PC-9 (cell line): Measurements from ENCODE around the gene RABL6. TPM values are rescaled to one million over a fixed set of nuclear protein-coding genes. Genes with fewer than 3 reads are reported as not detected.
A peak's percentile ranks its signal among the peaks of the same experiment; 100 is the strongest.
"Not testable (repeated sequence)": the region's sequence is repeated elsewhere in the genome, so short reads cannot be mapped to it uniquely, and the experiment has no call there.

ENCODE experiments used
- BruUV-seq: library from RNA; stranded (reverse); fragments of 400-500 nt; replicated peaks from 2 replicates; lab custom pipeline; 2021; lab: Mats Ljungman, UMichigan
- CTCF ChIA-PET: fragments of 300-600 bp; sonication (Branson Sonifier 250); formaldehyde crosslinking; loops from one replicate; lab custom pipeline; 2022; ENCODE audit warnings: antibody characterized with exemption; lab: Charles Lee
- POLR2A ChIA-PET: fragments of 300-600 bp; sonication (Branson Sonifier 250); formaldehyde crosslinking; loops from one replicate; lab custom pipeline; 2022; ENCODE audit warnings: antibody characterized with exemption; ENCODE audit not compliant: unreplicated experiment; lab: Charles Lee
- DNase-seq, 2 experiments: peaks; one replicate each; pipeline versions ENCODE4 v3.0.0 to v3.0.0-alpha.2; 2015 to 2022; ENCODE audit warnings: mixed read lengths in 1 of 2
- H2AFZ ChIP-seq: fragments of 200-600 bp; sonication (generic); 2 replicates; pipeline ENCODE4 v1.8.1; 2017; ENCODE audit warnings: antibody characterized with exemption
- H3F3A ChIP-seq: fragments of 200-600 bp; sonication (generic); 2 replicates; pipeline ENCODE4 v1.8.1; 2017; ENCODE audit warnings: antibody characterized with exemption, mild to moderate bottlenecking, low read depth; ENCODE audit not compliant: insufficient read depth
- H3K27ac ChIP-seq: fragments of 200-600 bp; sonication (generic); 2 replicates; pipeline ENCODE4 v1.6.1; 2016; ENCODE audit warnings: mixed run types
- H3K27me3 ChIP-seq: fragments of 200-600 bp; sonication (generic); 2 replicates; pipeline ENCODE4 v1.6.1; 2016; ENCODE audit warnings: low read depth, mixed run types; ENCODE audit not compliant: insufficient read depth
- H3K36me3 ChIP-seq: fragments of 200-600 bp; sonication (generic); 2 replicates; pipeline ENCODE4 v1.6.1; 2016; ENCODE audit warnings: low read depth, mixed run types
- H3K4me1 ChIP-seq: fragments of 200-600 bp; sonication (generic); replicated peaks from 2 replicates; pipeline ENCODE4 v1.6.1; 2016; ENCODE audit warnings: mixed run types; ENCODE audit not compliant: insufficient read depth
- H3K4me2 ChIP-seq: fragments of 200-600 bp; sonication (generic); 2 replicates; pipeline ENCODE4 v1.6.1; 2017; ENCODE audit warnings: mixed run types
- H3K4me3 ChIP-seq: fragments of 200-600 bp; sonication (generic); 2 replicates; pipeline ENCODE4 v1.6.1; 2016; ENCODE audit warnings: mixed run types
- H3K79me2 ChIP-seq: fragments of 200-600 bp; sonication (generic); 2 replicates; pipeline ENCODE4 v1.6.1; 2017; ENCODE audit warnings: low read depth, mixed run types
- H3K9me2 ChIP-seq: fragments of 200-600 bp; sonication (generic); 2 replicates; pipeline ENCODE4 v1.8.1; 2017; ENCODE audit warnings: mild to moderate bottlenecking; ENCODE audit not compliant: insufficient read depth
- H3K9me3 ChIP-seq: fragments of 200-600 bp; sonication (generic); 2 replicates; pipeline ENCODE4 v1.8.1; 2016; ENCODE audit warnings: low read depth; ENCODE audit not compliant: insufficient read depth
- H4K20me1 ChIP-seq: fragments of 200-600 bp; sonication (generic); 2 replicates; pipeline ENCODE4 v1.8.1; 2017; ENCODE audit not compliant: insufficient read depth
- CTCF ChIP-seq: fragments of 200-600 bp; sonication (generic); conservative IDR thresholded peaks from 2 replicates; pipeline ENCODE4 v1.6.1; 2017; ENCODE audit warnings: mixed run types, antibody characterized with exemption, mild to moderate bottlenecking, moderate library complexity
- EZH2 ChIP-seq: fragments of 200-600 bp; sonication (generic); IDR thresholded peaks from 2 replicates; pipeline ENCODE4 v1.8.0; 2017; ENCODE audit warnings: antibody characterized with exemption, low read depth
- intact Hi-C: fragments of 100-400 bp; cut with micrococcal nuclease; formaldehyde crosslinking; loops from one replicate; pipeline ENCODE4 v1.10.0; 2022; ENCODE audit not compliant: unreplicated experiment
- total RNA-seq: library from RNA; stranded (reverse); gene quantifications from 2 replicates; pipeline ENCODE4 v1.2.3, GENCODE V29; 2021

RABL6 gene
- total RNA-seq, 1 experiment from 2014 or later = 116 TPM

- Histone ChIP-seq H3K4me1 (peaks cover 7% of the 10 kb centered on the region; the same call in 1 of the 2 replicates), H3K4me3 (no peak overlapping the region), H3K36me3 (no peaks in the 10 kb centered on the region), H3F3A (peaks cover 16% of the 10 kb centered on the region), H3K27ac (no peak overlapping the region), H3K27me3 (no peaks in the 10 kb centered on the region), H2AFZ (no peak overlapping the region), H3K79me2 (no peaks in the 10 kb centered on the region), H3K4me2 (no peak overlapping the region), H4K20me1 (no peaks in the 10 kb centered on the region), H3K9me2 (no peaks in the 10 kb centered on the region), H3K9me3 (no peaks in the 10 kb centered on the region)
- BruUV-seq = no TSS peak
- TF ChIP-seq CTCF (no peak), EZH2 (no peak)
- DNase-seq = no peak
- ChIA-PET CTCF (interaction anchor here (0.6 kb wide), 1 partner anchor 749 kb away, joined by 3 read pairs; no protein-coding TSS in a partner anchor), POLR2A (no interaction called here)
- intact Hi-C loops = no loop called here
Measured at GRCh38 chr9:136786451-136786850, 21.3 kb upstream of the RABL6 start.

DNA sequence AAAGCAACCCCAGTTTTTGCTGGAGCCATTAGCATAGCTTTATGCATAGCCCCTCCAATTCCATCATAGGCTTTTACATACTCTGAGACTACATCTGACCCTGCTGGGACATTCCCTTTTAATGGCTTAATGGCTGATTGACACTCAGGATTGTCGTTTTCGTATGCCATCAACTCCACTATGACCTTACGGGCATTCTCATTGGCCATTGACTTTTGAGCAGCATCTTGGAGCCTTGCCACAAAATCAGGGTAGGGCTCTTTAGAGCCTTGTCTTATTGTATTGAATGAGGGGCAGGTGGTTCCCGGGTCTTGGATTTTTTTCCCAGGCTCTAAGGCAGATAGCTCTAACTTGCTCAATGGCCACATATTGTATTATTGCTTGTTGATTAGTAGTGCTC, 20.8 kb upstream of the RABL6 start:
- POLR2A ChIA-PET, H3K9me2 ChIP-seq, intact Hi-C loops, H3K36me3 ChIP-seq, H2AFZ ChIP-seq, H3K27ac ChIP-seq, H3K9me3 ChIP-seq, H3K4me2 ChIP-seq, H4K20me1 ChIP-seq, H3K79me2 ChIP-seq, H3K4me3 ChIP-seq, H3K27me3 ChIP-seq, DNase-seq, BruUV-seq: not testable (repeated sequence)
- H3K4me1 ChIP-seq = peaks cover 11% of the 10 kb centered on the region; the same call in 1 of the 2 replicates
- H3F3A ChIP-seq = peaks cover 17% of the 10 kb centered on the region
- CTCF ChIA-PET = interaction anchor here (0.5 to 0.6 kb wide), 2 partner anchors 94 to 748 kb away, joined by 3 to 4 read pairs; no protein-coding TSS in a partner anchor

DNA sequence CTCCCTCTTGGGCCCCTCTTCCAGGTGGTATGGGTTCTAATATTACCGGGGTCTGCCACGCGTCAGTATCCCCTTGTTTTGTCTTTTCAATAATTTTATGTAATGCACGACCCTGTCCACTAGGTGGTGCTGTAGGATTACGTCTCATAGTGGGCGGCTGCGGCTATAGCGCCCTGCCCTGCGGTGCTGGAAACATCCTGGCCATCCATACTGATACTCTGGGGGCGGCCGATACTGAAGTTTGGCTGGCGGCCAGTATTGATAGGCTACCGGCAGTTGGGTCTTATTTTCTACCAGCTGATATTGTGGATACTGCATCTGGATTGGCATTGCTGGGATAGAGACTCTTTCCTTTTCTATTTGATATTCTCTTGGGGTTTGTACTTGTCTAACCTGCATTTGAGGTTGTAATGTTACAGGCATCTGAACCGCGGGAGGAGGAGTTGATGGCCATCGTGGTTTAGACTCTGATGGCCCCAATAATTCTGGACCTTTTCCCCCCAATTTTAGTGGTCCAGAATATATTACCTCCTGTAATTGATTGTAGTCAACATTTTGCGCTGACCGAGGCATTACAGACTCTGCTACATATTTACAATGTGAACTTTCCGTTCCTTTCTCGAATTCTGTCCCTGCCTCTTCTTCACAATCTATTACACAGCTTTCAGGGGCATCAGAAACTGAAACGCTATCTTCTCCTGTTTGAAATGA, 19.9 kb upstream of the RABL6 start:
- H3K4me3 ChIP-seq = no peak overlapping the region
- no peak for TF ChIP-seq EZH2
- peak; percentile 95 for TF ChIP-seq CTCF
- peak in 1 of 2 experiments; percentile 60 for DNase-seq
- peaks cover 9% of the 10 kb centered on the region for H4K20me1 ChIP-seq
- ChIA-PET CTCF (interaction anchor here (0.5 to 1.4 kb wide), 4 partner anchors 10 to 268 kb away, joined by 3 to 7 read pairs (median 4); no protein-coding TSS in a partner anchor), POLR2A (no interaction called here)
- no TSS peak for BruUV-seq
- H3K9me3 ChIP-seq = no peaks in the 10 kb centered on the region
- peak overlapping the region; percentile 13; the same call in 1 of the 2 replicates for H3K4me2 ChIP-seq
- no peaks in the 10 kb centered on the region for H3K36me3 ChIP-seq
- H3K9me2 ChIP-seq = no peaks in the 10 kb centered on the region
- H3F3A ChIP-seq = peaks cover 21% of the 10 kb centered on the region
- intact Hi-C loops = no loop called here
- H2AFZ ChIP-seq = no peak overlapping the region
- no peak overlapping the region for H3K27ac ChIP-seq
- peaks cover 8% of the 10 kb centered on the region for H3K79me2 ChIP-seq
- H3K4me1 ChIP-seq = peaks cover 15% of the 10 kb centered on the region; the same call in 1 of the 2 replicates
- no peaks in the 10 kb centered on the region for H3K27me3 ChIP-seq

DNA sequence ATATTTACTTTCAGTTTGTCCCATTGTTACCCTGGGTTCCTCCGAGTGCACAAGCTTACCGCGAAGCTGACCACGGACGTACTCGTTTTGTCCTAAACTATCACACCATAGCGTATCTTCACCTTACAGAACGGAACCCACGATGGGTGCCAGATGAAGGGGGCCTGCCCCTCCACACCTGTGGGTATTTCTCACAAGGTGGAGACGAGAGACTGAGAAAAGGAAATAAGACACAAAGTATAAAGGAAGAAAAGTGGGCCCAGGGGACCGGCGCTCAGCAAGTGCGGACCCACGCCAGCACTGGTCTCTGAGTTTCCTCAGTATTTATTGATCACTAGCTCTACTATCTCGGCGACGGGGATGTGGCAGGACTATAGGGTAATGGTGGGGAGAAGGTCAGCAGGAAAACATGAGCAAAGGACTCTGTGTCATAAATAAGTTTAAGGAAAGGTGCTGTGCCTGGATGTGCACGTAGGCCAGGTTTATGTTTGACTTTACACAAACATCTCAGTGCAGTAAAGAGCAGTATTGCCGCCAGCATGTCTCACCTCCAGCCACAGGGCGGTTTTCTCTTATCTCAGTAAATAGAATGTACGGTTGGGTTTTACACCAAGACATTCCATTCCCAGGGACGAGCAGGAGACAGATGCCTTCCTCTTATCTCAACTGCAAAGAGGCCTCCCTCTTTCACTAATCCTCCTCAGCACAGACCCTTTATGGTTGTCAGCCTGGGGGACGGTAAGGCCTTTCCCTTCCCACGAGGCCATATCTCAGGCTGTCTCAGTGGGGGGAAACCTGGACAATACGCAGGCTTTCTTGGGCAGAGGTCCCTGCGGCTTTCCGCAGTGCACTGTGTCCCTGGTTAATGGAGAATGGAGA, 18.9 kb upstream of the RABL6 start:
- DNase-seq, intact Hi-C loops: not testable (repeated sequence)
- peaks cover 15% of the 10 kb centered on the region; the same call in 1 of the 2 replicates for H3K4me1 ChIP-seq

More for the DNA sequence above, 18.9 kb upstream of the RABL6 start:
- H3K9me3 ChIP-seq, H3K79me2 ChIP-seq, H3K36me3 ChIP-seq, H3K4me3 ChIP-seq, H2AFZ ChIP-seq, BruUV-seq, H3K4me2 ChIP-seq, H3K27me3 ChIP-seq, H3K27ac ChIP-seq, H3K9me2 ChIP-seq: not testable (repeated sequence)
- Histone ChIP-seq H3F3A (peaks cover 20% of the 10 kb centered on the region), H4K20me1 (peaks cover 14% of the 10 kb centered on the region)
- ChIA-PET CTCF (interaction anchor here (1.4 kb wide), 1 partner anchor 11 kb away, joined by 3 read pairs; no protein-coding TSS in a partner anchor), POLR2A (interaction anchor here (0.5 to 0.6 kb wide), 2 partner anchors 246 to 436 kb away, joined by 3 to 6 read pairs; partner anchors contain the start of gene CYSRT1)
